Measurements from ENCODE around the gene BACH1. TPM values are rescaled to one million over a fixed set of nuclear protein-coding genes. Genes with fewer than 3 reads are reported as not detected.

The BACH1 gene
- total and polyA plus RNA-seq, 2 donors (not counting 1 experiment from before 2014, with no cell fraction given) = 10.1 to 221 TPM

DNA sequence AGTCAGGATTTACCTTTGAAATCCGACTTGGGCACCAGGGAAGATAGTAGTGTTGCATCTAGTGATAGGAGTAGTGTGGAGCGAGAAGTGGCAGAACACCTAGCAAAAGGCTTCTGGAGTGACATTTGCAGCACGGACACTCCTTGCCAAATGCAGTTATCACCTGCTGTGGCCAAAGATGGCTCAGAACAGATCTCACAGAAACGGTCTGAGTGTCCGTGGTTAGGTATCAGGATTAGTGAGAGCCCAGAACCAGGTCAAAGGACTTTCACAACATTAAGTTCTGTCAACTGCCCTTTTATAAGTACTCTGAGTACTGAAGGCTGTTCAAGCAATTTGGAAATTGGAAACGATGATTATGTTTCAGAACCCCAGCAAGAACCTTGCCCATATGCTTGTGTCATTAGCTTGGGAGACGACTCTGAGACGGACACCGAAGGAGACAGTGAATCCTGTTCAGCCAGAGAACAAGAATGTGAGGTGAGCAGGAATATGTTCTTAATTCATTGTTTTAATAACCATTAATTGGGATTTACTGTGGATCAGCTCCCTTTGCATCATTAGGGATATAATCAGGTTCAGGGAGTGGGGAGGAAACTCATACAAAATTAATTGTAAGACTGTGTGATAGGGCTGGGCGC is 28.3 kb downstream of the BACH1 start:
- Histone ChIP-seq H3K4me3 (ENCODE audit: control extremely low read depth in 1 of 5, extremely low read depth in 1 of 5, insufficient read depth in 1 of 5, low read depth in 2 of 5, low read length in 4 of 5) (no peak overlapping the region), H2AFZ (ENCODE audit: insufficient read depth, low read depth, low read length, poor library complexity, severe bottlenecking) (no peak overlapping the region), H3K27me3 (replicated peaks in 1 of 4; ENCODE audit: control extremely low read depth in 1 of 4, control insufficient read depth in 3 of 4, insufficient read depth in 4 of 4, low read length in 3 of 4) (no peaks in the 10 kb centered on the region), H3K9ac (ENCODE audit: low read length) (no peak overlapping the region), H3K9me3 (ENCODE audit: control extremely low read depth in 1 of 3, control insufficient read depth in 2 of 3, insufficient read depth in 1 of 3, low read length in 2 of 3) (no peaks in the 10 kb centered on the region), H4K20me1 (ENCODE audit: control insufficient read depth, insufficient read depth, low read length, poor library complexity, severe bottlenecking) (peaks cover 28% of the 10 kb centered on the region), H3K36me3 (replicated peaks in 1 of 2; ENCODE audit: control extremely low read depth in 1 of 2, control insufficient read depth in 1 of 2, extremely low read depth in 1 of 2, insufficient read depth in 2 of 2, low read length in 1 of 2) (peaks cover 0 to 50% of the 10 kb centered on the region in 2 experiments), H3K4me1 (ENCODE audit: control insufficient read depth in 2 of 2, insufficient read depth in 2 of 2, low read length in 2 of 2) (no peaks in the 10 kb centered on the region), H3K27ac (ENCODE audit: low read length in 2 of 2) (no peak overlapping the region), H3K79me2 (ENCODE audit: control insufficient read depth, insufficient read depth, low read length) (peaks cover 49% of the 10 kb centered on the region), H3K4me2 (replicated peaks; ENCODE audit: low read depth, low read length, poor library complexity, severe bottlenecking) (no peak overlapping the region)
- ATAC-seq (ENCODE audit: low read depth) (no peak), DNase-seq (no peak)
- 94% methylated on average over 6 of the region's 10 CpGs for WGBS (ENCODE audit: insufficient coverage)
- H3K4me3 Mint-ChIP-seq = no peak overlapping the region
- peaks cover 15% of the 10 kb centered on the region for H3K4me1 Mint-ChIP-seq
- intact Hi-C loops (cut with micrococcal nuclease) = no loop called here
- H3K9me3 Mint-ChIP-seq (ENCODE audit: insufficient read depth) = no peaks in the 10 kb centered on the region
- H3K27me3 Mint-ChIP-seq = no peaks in the 10 kb centered on the region
- CTCF ChIA-PET = no interaction called here
- TF ChIP-seq, protein P1, sequence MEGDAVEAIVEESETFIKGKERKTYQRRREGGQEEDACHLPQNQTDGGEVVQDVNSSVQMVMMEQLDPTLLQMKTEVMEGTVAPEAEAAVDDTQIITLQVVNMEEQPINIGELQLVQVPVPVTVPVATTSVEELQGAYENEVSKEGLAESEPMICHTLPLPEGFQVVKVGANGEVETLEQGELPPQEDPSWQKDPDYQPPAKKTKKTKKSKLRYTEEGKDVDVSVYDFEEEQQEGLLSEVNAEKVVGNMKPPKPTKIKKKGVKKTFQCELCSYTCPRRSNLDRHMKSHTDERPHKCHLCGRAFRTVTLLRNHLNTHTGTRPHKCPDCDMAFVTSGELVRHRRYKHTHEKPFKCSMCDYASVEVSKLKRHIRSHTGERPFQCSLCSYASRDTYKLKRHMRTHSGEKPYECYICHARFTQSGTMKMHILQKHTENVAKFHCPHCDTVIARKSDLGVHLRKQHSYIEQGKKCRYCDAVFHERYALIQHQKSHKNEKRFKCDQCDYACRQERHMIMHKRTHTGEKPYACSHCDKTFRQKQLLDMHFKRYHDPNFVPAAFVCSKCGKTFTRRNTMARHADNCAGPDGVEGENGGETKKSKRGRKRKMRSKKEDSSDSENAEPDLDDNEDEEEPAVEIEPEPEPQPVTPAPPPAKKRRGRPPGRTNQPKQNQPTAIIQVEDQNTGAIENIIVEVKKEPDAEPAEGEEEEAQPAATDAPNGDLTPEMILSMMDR (IDR thresholded peaks at IDR 0.05) = no peak
- no peak for TF ChIP-seq EZH2 (IDR thresholded peaks at IDR 0.05; ENCODE audit: borderline replicate concordance, insufficient read depth, low read depth, low read length, poor library complexity, severe bottlenecking)
- POLR2A ChIA-PET = no interaction called here
- peak overlapping the region; percentile 10 for H3K27ac Mint-ChIP-seq

GRCh38 chr21:29329406-29329805 is 30.7 kb downstream of the BACH1 start:
- TF ChIP-seq EZH2 (IDR thresholded peaks at IDR 0.05; ENCODE audit: borderline replicate concordance, insufficient read depth, low read depth, low read length, poor library complexity, severe bottlenecking) = no peak
- TF ChIP-seq, protein P1 (IDR thresholded peaks at IDR 0.05) = no peak
- peaks cover 46% of the 10 kb centered on the region for H3K79me2 ChIP-seq (ENCODE audit: control insufficient read depth, insufficient read depth, low read length)
- ATAC-seq (ENCODE audit: low read depth) = no peak

More at GRCh38 chr21:29329406-29329805, 30.7 kb downstream of the BACH1 start:
- Histone ChIP-seq H3K36me3 (replicated peaks in 1 of 2; ENCODE audit: control extremely low read depth in 1 of 2, control insufficient read depth in 1 of 2, extremely low read depth in 1 of 2, insufficient read depth in 2 of 2, low read length in 1 of 2) (peaks cover 2 to 48% of the 10 kb centered on the region in 2 experiments), H3K4me3 (ENCODE audit: control extremely low read depth in 1 of 5, extremely low read depth in 1 of 5, insufficient read depth in 1 of 5, low read depth in 2 of 5, low read length in 4 of 5) (no peak overlapping the region), H3K27me3 (replicated peaks in 1 of 4; ENCODE audit: control extremely low read depth in 1 of 4, control insufficient read depth in 3 of 4, insufficient read depth in 4 of 4, low read length in 3 of 4) (no peaks in the 10 kb centered on the region), H3K9me3 (ENCODE audit: control extremely low read depth in 1 of 3, control insufficient read depth in 2 of 3, insufficient read depth in 1 of 3, low read length in 2 of 3) (no peaks in the 10 kb centered on the region), H4K20me1 (ENCODE audit: control insufficient read depth, insufficient read depth, low read length, poor library complexity, severe bottlenecking) (peaks cover 11% of the 10 kb centered on the region), H3K4me1 (ENCODE audit: control insufficient read depth in 2 of 2, insufficient read depth in 2 of 2, low read length in 2 of 2) (no peaks in the 10 kb centered on the region), H3K9ac (ENCODE audit: low read length) (no peak overlapping the region), H3K4me2 (replicated peaks; ENCODE audit: low read depth, low read length, poor library complexity, severe bottlenecking) (no peak overlapping the region), H2AFZ (ENCODE audit: insufficient read depth, low read depth, low read length, poor library complexity, severe bottlenecking) (no peak overlapping the region), H3K27ac (ENCODE audit: low read length in 2 of 2) (no peak overlapping the region)
- H3K27ac Mint-ChIP-seq = no peak overlapping the region
- H3K4me3 Mint-ChIP-seq = no peak overlapping the region
- H3K4me1 Mint-ChIP-seq = peaks cover 7% of the 10 kb centered on the region
- intact Hi-C loops (cut with micrococcal nuclease) = no loop called here
- no peaks in the 10 kb centered on the region for H3K9me3 Mint-ChIP-seq (ENCODE audit: insufficient read depth)
- no peak for DNase-seq
- H3K27me3 Mint-ChIP-seq = no peaks in the 10 kb centered on the region
- ChIA-PET POLR2A (no interaction called here), CTCF (no interaction called here)
- WGBS (ENCODE audit: insufficient coverage) = 100% methylated on average over 3 of the region's 5 CpGs

Measured in B cell (primary cell).